GM21723 (cell line): ENCODE data around the gene LHFPL6.

Experiments used
- ATAC-seq: cut with Tn5 transposase; IDR thresholded peaks from one replicate; pipeline ENCODE4 v1.9.1; 2021; ENCODE audit warnings: mild to moderate bottlenecking, moderate library complexity; ENCODE audit not compliant: unreplicated experiment

The LHFPL6 gene

GRCh38 chr13:39602614-39603366, at the start of gene LHFPL6:
Gene LHFPL6 (minus strand): TSS chr13:39603193.
- ATAC-seq = peak; percentile 93

GRCh38 chr13:39646122-39646521, 43.1 kb upstream of the LHFPL6 start:
- ATAC-seq = no peak

- ATAC-seq = no peak
Measured at GRCh38 chr13:39641645-39642044, 38.7 kb upstream of the LHFPL6 start.

GRCh38 chr13:39637890-39638289, 34.9 kb upstream of the LHFPL6 start:
- no peak for ATAC-seq

GRCh38 chr13:39635564-39635963, 32.6 kb upstream of the LHFPL6 start:
- no peak for ATAC-seq

GRCh38 chr13:39632994-39633393, 30.0 kb upstream of the LHFPL6 start:
- no peak for ATAC-seq

- no peak for ATAC-seq
Measured at GRCh38 chr13:39631307-39631706, 28.3 kb upstream of the LHFPL6 start.

GRCh38 chr13:39623466-39623865, 20.5 kb upstream of the LHFPL6 start:
- no peak for ATAC-seq

- ATAC-seq = no peak
Measured at GRCh38 chr13:39618561-39618960, 15.6 kb upstream of the LHFPL6 start.

- no peak for ATAC-seq
Measured at GRCh38 chr13:39616087-39616694, 13.2 kb upstream of the LHFPL6 start.

- ATAC-seq = no peak
Measured at GRCh38 chr13:39612023-39612637, 9.1 kb upstream of the LHFPL6 start.

- ATAC-seq = no peak
Measured at GRCh38 chr13:39607876-39608275, 4.9 kb upstream of the LHFPL6 start.

GRCh38 chr13:39605677-39606320, 2.8 kb upstream of the LHFPL6 start:
- no peak for ATAC-seq

- no peak for ATAC-seq
Measured at GRCh38 chr13:39604756-39605155, 1.8 kb upstream of the LHFPL6 start.

- ATAC-seq = peak; percentile 34
Measured at GRCh38 chr13:39603424-39603947, 493 bp upstream of the LHFPL6 start.

GRCh38 chr13:39602277-39602613, 748 bp downstream of the LHFPL6 start:
- peak; percentile 33 for ATAC-seq

- no peak for ATAC-seq
Measured at GRCh38 chr13:39601636-39602035, 1.4 kb downstream of the LHFPL6 start.

GRCh38 chr13:39600766-39601165, 2.2 kb downstream of the LHFPL6 start:
- ATAC-seq = no peak

GRCh38 chr13:39599842-39600241, 3.2 kb downstream of the LHFPL6 start:
- no peak for ATAC-seq

- no peak for ATAC-seq
Measured at GRCh38 chr13:39599012-39599411, 4.0 kb downstream of the LHFPL6 start.

- no peak for ATAC-seq
Measured at GRCh38 chr13:39597838-39598237, 5.2 kb downstream of the LHFPL6 start.

- no peak for ATAC-seq
Measured at GRCh38 chr13:39596685-39597084, 6.3 kb downstream of the LHFPL6 start.
